Endothelial cell of umbilical vein (primary cell): Measurements from ENCODE around the gene MTLN. TPM values are rescaled to one million over a fixed set of nuclear protein-coding genes. Genes with fewer than 3 reads are reported as not detected.

Experiments used
- BruUV-seq: library from RNA; stranded (reverse); fragments of 400-500 nt; replicated peaks from 2 replicates; lab custom pipeline; 2021; lab: Mats Ljungman, UMichigan
- CTCF ChIA-PET: fragments of 300-600, 350-600 bp; sonication (Branson Sonifier 250); formaldehyde crosslinking; loops from one replicate; lab custom pipeline; 2021; ENCODE audit warnings: antibody characterized with exemption, inconsistent platforms; lab: Charles Lee
- POLR2A ChIA-PET: fragments of 300-600, 350-600 bp; sonication (Branson Sonifier 250); formaldehyde crosslinking; loops from one replicate; lab custom pipeline; 2021; ENCODE audit warnings: antibody characterized with exemption, inconsistent platforms; lab: Charles Lee
- DNase-seq: peaks from one replicate; pipeline ENCODE4 v3.0.0-alpha.2; 2011; ENCODE audit warnings: low read depth, low spot score
- FAIRE-seq: peaks from 2 replicates; lab custom pipeline; 2011; peaks lifted over from hg19 to GRCh38; lab: Jason Lieb, UNC
- H2AFZ ChIP-seq: 2 replicates; pipeline ENCODE4 v1.6.0; 2012; ENCODE audit warnings: low read depth, low read length, control low read depth, inconsistent platforms
- H3K27ac ChIP-seq: 2 replicates; pipeline ENCODE4 v1.5.1; 2011; ENCODE audit warnings: low read depth, mild to moderate bottlenecking, control low read depth, low read length, moderate library complexity; ENCODE audit not compliant: insufficient read depth
- H3K27me3 ChIP-seq, 2 experiments: 2 replicates each; pipeline versions ENCODE4 v1.6.0 to v1.6.1; 2011; ENCODE audit warnings: low read length in 2 of 2, mixed read lengths in 1 of 2; ENCODE audit not compliant: control insufficient read depth in 2 of 2, insufficient read depth in 2 of 2
- H3K36me3 ChIP-seq, 2 experiments: 2 replicates in 1 of 2; 3 replicates in 1 of 2; pipeline ENCODE4 v1.5.1; 2011; ENCODE audit warnings: low read length in 2 of 2, mild to moderate bottlenecking in 1 of 2, moderate library complexity in 1 of 2; ENCODE audit not compliant: control insufficient read depth in 2 of 2, insufficient read depth in 2 of 2; ENCODE audit errors: extremely low read depth in 1 of 2
- H3K4me1 ChIP-seq: 3 replicates; pipeline ENCODE4 v1.5.1; 2011; ENCODE audit warnings: mild to moderate bottlenecking, low read length; ENCODE audit not compliant: control insufficient read depth, insufficient read depth; ENCODE audit errors: extremely low read depth
- H3K4me2 ChIP-seq: 2 replicates; pipeline ENCODE4 v1.6.1; 2011; ENCODE audit warnings: low read length, control low read depth, mixed read lengths; ENCODE audit not compliant: insufficient read depth
- H3K4me3 ChIP-seq, 3 experiments: fragments of 200-600 bp in 1 of 3; sonication (generic), shearing (Covaris generic) in 1 of 3; replicated peaks in 1 of 3; 2 replicates each; pipeline ENCODE4 v1.5.1; 2011 to 2016; ENCODE audit warnings: control low read depth in 3 of 3, low read length in 3 of 3, mild to moderate bottlenecking in 2 of 3, inconsistent platforms in 1 of 3, low read depth in 1 of 3, moderate library complexity in 1 of 3; ENCODE audit not compliant: insufficient read depth in 1 of 3
- H3K79me2 ChIP-seq: 2 replicates; pipeline ENCODE4 v1.6.0; 2012; ENCODE audit warnings: low read length, inconsistent platforms; ENCODE audit not compliant: control insufficient read depth, insufficient read depth
- H3K9ac ChIP-seq: replicated peaks from 2 replicates; pipeline ENCODE3; 2011; ENCODE audit warnings: low read length, control low read depth; ENCODE audit not compliant: insufficient read depth; ENCODE audit errors: extremely low read depth
- H3K9me1 ChIP-seq: replicated peaks from 3 replicates; pipeline ENCODE4 v1.6.0; 2011; ENCODE audit warnings: mild to moderate bottlenecking, low read length; ENCODE audit not compliant: control insufficient read depth, insufficient read depth; ENCODE audit errors: extremely low read depth
- H3K9me3 ChIP-seq: replicated peaks from 2 replicates; pipeline ENCODE4 v1.5.1; 2012; ENCODE audit warnings: low read length, inconsistent platforms; ENCODE audit not compliant: control insufficient read depth, insufficient read depth
- H4K20me1 ChIP-seq: replicated peaks from 2 replicates; pipeline ENCODE3; 2011; ENCODE audit warnings: mild to moderate bottlenecking, low read length; ENCODE audit not compliant: control insufficient read depth, insufficient read depth; ENCODE audit errors: extremely low read depth
- EZH2 ChIP-seq: IDR thresholded peaks from 2 replicates; pipeline ENCODE4 v1.6.1; 2012; ENCODE audit warnings: borderline replicate concordance, low read depth, mild to moderate bottlenecking, moderate library complexity, low read length, inconsistent platforms; ENCODE audit not compliant: severe bottlenecking
- FOS ChIP-seq: IDR thresholded peaks from 2 replicates; pipeline ENCODE4 v1.6.1; 2011; ENCODE audit warnings: mild to moderate bottlenecking, low read length, moderate library complexity, borderline replicate concordance; ENCODE audit not compliant: insufficient read depth
- GATA2 ChIP-seq: IDR thresholded peaks from 2 replicates; pipeline ENCODE4 v1.7.0; 2011; ENCODE audit warnings: low read depth, mild to moderate bottlenecking, moderate library complexity, mixed read lengths, low read length; ENCODE audit not compliant: insufficient read length, insufficient read depth
- JUN ChIP-seq: IDR thresholded peaks from 2 replicates; pipeline ENCODE4 v1.6.1; 2011; ENCODE audit warnings: borderline replicate concordance, low read depth; ENCODE audit not compliant: insufficient read length, insufficient read depth
- MAX ChIP-seq: IDR thresholded peaks from 2 replicates; pipeline ENCODE4 v1.6.1; 2011; ENCODE audit not compliant: insufficient read depth, insufficient read length
- MYC ChIP-seq: IDR thresholded peaks from one replicate; pipeline ENCODE4 v1.6.1; 2011; ENCODE audit warnings: mild to moderate bottlenecking, low read depth, low read length
- POLR2A ChIP-seq: IDR thresholded peaks from 2 replicates; pipeline ENCODE4 v1.6.1; 2012; ENCODE audit warnings: low read depth, mild to moderate bottlenecking, control low read depth, low read length
- POLR2AphosphoS5 ChIP-seq: IDR thresholded peaks from 2 replicates; pipeline ENCODE4 v1.6.1; 2012; ENCODE audit warnings: low read depth, mild to moderate bottlenecking, control low read depth, low read length, moderate library complexity; ENCODE audit not compliant: insufficient read depth
- dilution Hi-C: fragments of 300-500 bp; cut with MboI; formaldehyde crosslinking; loops from one replicate; pipeline ENCODE4 v1.15.0; 2019; ENCODE audit warnings: low sequenced_read_pairs; ENCODE audit not compliant: extremely low pct_ligation_motif_present
- intact Hi-C: fragments of 100-400 bp; cut with micrococcal nuclease; formaldehyde crosslinking; loops from one replicate; pipeline ENCODE4 v1.10.0; 2022
- polyA plus RNA-seq, 4 experiments: library from polyadenylated mRNA; depleted of rRNA in 3 of 4; stranded (reverse) in 3 of 4; unstranded in 1 of 4; fragments of >200 nt; gene quantifications; 2 replicates each; pipeline versions ENCODE4 v1.2.1 to v1.2.3, GENCODE V29; 2011 to 2012; ENCODE audit warnings: missing spikeins in 1 of 4
- total RNA-seq: library from RNA; stranded (reverse); gene quantifications from 2 replicates; pipeline ENCODE4 v1.2.3, GENCODE V29; 2021
- TF ChIP-seq, protein P1 (sequence below), 2 donors: IDR thresholded peaks; 1 replicate in 1 of 2; 2 replicates in 1 of 2; pipeline ENCODE4 v1.5.1; 2011; ENCODE audit warnings: low read length in 2 of 2, mild to moderate bottlenecking in 2 of 2, moderate library complexity in 2 of 2, control low read depth in 1 of 2, inconsistent platforms in 1 of 2, low read depth in 1 of 2; ENCODE audit not compliant: insufficient read depth in 1 of 2; ENCODE audit errors: extremely low read depth in 1 of 2

MTLN gene
- total and polyA plus RNA-seq, 2 donors (not counting 3 experiments of a cell fraction or from before 2014, with no cell fraction given), result 34.4 to 46.0 TPM

DNA sequence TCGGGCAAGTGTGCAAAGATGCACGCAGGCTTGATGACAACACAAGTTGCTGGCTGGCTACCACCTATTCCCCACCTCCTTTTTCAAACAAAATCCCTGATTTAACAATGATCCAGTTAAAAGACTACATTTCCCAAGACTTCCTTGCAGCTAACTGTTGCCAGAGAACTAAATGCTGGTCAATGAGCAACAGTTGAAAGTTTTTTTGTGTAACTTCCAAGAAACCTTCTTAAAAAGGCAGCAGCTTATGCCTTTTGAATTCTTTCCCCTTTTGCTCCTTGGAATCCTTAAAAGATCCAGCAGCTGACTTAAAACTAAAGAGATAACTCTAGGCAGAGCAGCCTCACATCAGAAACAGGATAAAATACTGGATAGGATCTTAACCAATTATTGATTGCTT, 46.1 kb downstream of the MTLN start:
- Histone ChIP-seq H3K9ac (no peak overlapping the region), H3K27ac (no peak overlapping the region), H4K20me1 (no peaks in the 10 kb centered on the region), H3K9me1 (no peaks in the 10 kb centered on the region), H3K4me2 (no peak overlapping the region), H3K4me1 (peaks cover 10% of the 10 kb centered on the region), H3K4me3 (no peak overlapping the region), H3K27me3 (no peaks in the 10 kb centered on the region), H2AFZ (no peak overlapping the region), H3K79me2 (no peaks in the 10 kb centered on the region), H3K36me3 (no peaks in the 10 kb centered on the region), H3K9me3 (no peaks in the 10 kb centered on the region)
- dilution Hi-C loops, result no loop called here
- DNase-seq (no peak), FAIRE-seq (no peak)
- CTCF ChIA-PET, result interaction anchor here (1.2 to 2.6 kb wide), 4 partner anchors 10 to 589 kb away, joined by 4 to 18 read pairs (median 12); partner anchors contain the start of gene MALL
- intact Hi-C loops, result loop anchor here (5.0 kb wide), 1 partner anchor 36 kb away; no protein-coding TSS in a partner anchor
- TF ChIP-seq EZH2, result no peak
- TF ChIP-seq GATA2, result no peak
- no peak for TF ChIP-seq POLR2AphosphoS5
- TF ChIP-seq MAX, result no peak
- no peak for TF ChIP-seq POLR2A
- no peak for TF ChIP-seq JUN
- TF ChIP-seq MYC, result no peak
- TF ChIP-seq, protein P1, sequence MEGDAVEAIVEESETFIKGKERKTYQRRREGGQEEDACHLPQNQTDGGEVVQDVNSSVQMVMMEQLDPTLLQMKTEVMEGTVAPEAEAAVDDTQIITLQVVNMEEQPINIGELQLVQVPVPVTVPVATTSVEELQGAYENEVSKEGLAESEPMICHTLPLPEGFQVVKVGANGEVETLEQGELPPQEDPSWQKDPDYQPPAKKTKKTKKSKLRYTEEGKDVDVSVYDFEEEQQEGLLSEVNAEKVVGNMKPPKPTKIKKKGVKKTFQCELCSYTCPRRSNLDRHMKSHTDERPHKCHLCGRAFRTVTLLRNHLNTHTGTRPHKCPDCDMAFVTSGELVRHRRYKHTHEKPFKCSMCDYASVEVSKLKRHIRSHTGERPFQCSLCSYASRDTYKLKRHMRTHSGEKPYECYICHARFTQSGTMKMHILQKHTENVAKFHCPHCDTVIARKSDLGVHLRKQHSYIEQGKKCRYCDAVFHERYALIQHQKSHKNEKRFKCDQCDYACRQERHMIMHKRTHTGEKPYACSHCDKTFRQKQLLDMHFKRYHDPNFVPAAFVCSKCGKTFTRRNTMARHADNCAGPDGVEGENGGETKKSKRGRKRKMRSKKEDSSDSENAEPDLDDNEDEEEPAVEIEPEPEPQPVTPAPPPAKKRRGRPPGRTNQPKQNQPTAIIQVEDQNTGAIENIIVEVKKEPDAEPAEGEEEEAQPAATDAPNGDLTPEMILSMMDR (IDR thresholded peaks at IDR 0.05; ENCODE audit: extremely low read depth in 1 of 2, insufficient read depth in 1 of 2, low read depth in 1 of 2, low read length in 2 of 2), result no peak
- TF ChIP-seq FOS, result no peak
- no TSS peak for BruUV-seq
- POLR2A ChIA-PET, result no interaction called here

Other genes starting within 250 kb of the MTLN start
- 104 and 114 TPM in 2 replicates for gene MALL, start 96.7 kb downstream of the MTLN start, total RNA-seq
- gene MALL, start 96.7 kb downstream of the MTLN start, polyA plus RNA-seq, result 26.3 and 31.5 TPM in 2 replicates
- gene NPHP1, start 7.5 kb downstream of the MTLN start, total RNA-seq, result 5.9 and 6.1 TPM in 2 replicates
- 2.0 and 2.3 TPM in 2 replicates for gene NPHP1, start 7.5 kb downstream of the MTLN start, polyA plus RNA-seq